Activated CD4-positive, alpha-beta T cell treated with anti-CD3 and anti-CD28 coated beads for 48 hours (primary cell): ENCODE results near the gene ZNF595.
"Not testable (repeated sequence)": the region's sequence is repeated elsewhere in the genome, so short reads cannot be mapped to it uniquely, and the experiment has no call there.

Experiments used
- DNase-seq: peaks from one replicate; pipeline ENCODE4 v3.0.0-alpha.2; 2020

Gene ZNF595

DNA sequence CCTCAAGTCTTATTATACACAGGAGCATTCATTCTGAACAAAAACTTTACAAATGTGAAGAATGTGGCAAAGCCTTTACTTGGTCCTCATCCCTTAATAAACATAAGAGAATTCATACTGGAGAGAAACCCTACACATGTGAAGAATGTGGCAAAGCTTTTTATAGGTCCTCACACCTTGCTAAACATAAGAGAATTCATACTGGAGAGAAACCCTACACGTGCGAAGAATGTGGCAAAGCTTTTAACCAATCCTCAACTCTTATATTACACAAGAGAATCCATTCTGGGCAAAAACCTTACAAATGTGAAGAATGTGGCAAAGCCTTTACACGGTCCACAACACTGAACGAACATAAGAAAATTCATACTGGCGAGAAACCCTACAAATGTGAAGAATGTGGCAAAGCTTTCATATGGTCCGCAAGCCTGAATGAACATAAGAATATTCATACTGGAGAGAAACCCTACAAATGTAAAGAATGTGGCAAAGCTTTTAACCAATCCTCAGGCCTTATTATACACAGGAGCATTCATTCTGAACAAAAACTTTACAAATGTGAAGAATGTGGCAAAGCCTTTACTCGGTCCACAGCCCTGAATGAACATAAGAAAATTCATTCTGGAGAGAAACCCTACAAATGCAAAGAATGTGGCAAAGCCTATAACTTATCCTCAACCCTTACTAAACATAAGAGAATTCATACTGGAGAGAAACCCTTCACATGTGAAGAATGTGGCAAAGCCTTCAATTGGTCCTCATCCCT lies 33.6 kb downstream of the ZNF595 start:
- DNase-seq = not testable (repeated sequence)

- no peak for DNase-seq
Observed at GRCh38 chr4:98386-98785, 45.3 kb downstream of the ZNF595 start.

DNA sequence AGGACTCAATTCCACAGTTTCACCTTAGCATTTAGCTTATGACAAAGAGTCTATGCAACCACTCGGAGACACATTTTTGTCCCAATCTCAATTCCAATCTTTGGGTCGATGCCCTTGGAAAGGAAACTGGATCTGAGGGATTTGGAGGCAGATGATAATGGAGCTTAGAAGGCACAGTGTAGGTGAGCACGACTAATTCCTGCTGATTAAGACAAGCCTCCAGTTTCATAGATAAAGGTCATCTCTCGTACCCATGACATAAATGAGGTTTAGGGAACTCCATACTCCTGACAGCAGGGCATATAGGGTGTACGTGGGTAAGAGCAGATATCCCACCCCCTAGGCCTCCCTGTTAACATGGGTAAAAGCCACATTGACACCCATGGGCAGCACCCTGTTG lies 46.7 kb downstream of the ZNF595 start:
- DNase-seq = no peak

- no peak for DNase-seq
Observed at GRCh38 chr4:107083-107443, 53.9 kb downstream of the ZNF595 start.

DNA sequence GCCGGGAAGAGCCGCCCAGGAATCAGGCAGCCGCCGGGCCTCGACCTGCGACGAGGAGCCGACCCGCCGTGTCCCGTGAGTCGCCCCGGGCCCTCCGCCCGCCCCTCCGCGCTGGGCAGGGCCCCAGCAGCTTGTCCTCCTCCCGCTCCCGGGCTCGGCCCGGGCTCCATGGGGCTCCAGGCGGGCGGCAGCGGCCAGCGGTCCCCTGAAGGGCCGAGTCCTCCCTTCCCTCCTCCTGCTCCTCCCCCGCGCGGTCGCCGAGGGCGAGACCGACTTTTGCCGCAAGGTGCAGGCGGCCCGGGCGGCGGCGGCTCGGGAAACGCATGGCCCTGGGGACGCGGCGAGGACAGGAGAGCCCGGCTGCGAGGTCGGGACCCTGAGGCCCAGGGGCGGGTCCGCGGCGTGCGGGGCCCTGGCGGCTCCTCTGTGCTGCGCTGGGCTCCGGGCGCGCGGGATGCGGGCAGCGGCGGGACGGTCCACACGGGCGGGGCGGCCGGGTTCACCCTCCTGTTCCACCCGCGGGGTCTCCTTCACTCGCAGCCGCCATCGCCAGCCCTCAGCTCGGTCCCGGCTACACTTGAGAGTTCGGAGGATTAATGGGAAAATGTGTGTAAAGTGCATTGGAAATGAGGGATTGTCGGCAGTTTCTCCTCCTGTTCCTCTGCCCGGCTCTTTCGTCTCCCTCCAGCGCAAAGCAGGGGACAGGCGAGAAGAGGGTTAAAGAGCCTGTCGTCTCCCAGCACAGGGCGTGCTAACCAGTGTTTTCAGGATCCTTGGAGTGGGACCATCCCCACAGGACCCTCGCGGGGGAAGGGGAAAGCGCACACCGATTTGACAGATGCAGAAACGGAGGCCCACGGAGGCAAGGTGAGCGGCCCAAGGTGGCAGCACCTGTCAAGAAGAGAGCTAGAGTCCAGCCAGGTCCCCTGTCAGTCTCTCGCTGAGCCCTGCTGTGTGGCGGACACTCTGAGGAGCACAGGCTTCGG lies 54.6 kb downstream of the ZNF595 start:
- DNase-seq = no peak

DNA sequence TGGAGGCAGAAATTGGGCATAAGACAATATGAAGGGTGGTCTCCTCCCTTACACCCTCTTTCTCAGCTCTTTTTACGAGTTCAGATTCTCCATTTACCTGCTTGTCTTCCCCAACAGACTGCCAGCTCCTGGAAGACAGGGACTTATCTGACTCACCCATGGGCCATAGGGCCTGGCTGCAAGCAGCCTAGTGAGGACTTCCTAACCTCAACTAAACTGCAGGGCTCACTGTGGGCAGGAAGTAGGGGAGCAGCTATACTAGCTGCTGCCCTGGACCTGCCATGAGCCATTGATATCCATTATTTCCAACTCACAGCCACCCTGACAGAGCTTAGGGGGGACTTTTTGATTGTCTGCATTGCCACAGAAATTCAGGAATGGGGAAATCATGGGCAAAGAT lies 59.6 kb downstream of the ZNF595 start:
- no peak for DNase-seq

DNA sequence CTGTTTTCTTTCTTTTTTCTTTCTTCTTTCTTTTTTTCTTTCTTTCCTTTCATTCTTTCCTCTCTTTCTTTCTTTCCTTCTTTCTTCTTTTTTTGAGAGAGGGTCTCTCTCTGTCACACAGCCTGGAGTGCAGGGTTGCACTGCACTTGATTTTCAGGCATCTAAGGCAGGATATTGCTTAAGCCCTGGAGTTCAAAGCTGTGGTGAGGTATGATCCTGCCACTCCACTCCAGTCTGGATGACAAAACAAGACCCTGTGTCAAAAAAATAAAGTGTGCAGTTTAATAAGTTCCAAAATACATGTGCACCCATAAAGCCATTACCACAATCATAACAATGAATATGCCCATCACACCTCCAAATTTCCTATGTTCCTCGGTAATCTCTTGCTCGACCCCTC lies 60.6 kb downstream of the ZNF595 start:
- no peak for DNase-seq

DNA sequence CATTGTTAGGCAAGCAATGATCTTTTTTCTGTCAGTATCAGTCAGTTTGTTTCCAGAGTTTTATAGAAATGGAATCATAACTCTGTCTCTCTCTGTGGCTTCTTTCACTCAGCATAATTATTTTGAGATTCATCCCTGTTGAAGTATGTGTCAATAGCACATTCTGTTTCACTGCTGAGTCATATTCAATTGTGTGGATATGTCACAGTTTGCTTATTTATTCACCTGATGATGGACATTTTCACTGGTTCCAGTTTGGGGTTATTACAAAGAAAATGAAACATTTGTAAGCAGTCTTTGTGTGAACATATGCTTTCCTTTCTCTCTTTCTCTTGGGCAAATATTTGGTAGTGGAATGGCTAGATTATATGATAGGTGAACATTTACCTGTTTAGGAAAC lies 61.0 kb downstream of the ZNF595 start:
- DNase-seq = no peak

DNA sequence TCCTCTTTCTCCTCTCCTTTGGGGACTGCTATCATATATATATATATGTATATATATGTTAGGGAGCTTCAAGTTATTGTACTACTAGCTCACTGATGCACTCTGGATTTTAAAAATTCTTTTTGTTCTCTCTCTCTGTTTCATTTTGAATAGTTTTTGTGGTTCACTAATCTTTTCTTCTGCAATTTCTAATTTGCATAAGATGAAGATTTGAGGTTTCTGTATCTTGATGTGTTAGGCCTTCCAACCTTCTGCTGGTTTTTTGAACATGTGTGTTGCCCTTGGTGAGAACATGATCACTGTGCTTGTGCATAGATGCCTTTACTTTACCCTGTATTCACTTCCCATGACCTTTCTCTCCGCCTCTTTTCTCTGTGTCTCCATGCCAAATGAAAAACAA lies 63.4 kb downstream of the ZNF595 start:
- DNase-seq = no peak

DNA sequence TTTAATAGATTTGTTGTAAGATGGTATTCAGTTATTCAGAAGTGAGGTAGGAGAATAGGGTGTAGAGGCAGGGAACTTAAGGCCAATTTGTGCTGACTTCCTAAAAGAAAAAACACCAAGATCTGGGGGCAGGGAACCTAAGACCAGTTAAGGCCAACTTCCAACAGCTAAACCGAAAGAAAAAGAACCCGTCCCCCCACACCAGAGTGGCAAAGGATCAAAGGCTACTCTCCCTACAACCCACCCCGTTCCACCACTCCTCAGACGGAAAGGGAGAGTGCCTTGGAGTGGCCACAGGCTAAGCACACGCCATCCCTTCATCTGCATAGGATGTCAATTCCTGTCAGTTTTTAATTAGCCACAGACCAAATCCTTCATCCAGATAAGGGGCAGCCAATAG lies 67.5 kb downstream of the ZNF595 start:
- DNase-seq = no peak

GRCh38 chr4:121408-122084 lies 68.4 kb downstream of the ZNF595 start:
- DNase-seq = no peak

- DNase-seq = not testable (repeated sequence)
Observed at GRCh38 chr4:123922-124274, 70.8 kb downstream of the ZNF595 start.

DNA sequence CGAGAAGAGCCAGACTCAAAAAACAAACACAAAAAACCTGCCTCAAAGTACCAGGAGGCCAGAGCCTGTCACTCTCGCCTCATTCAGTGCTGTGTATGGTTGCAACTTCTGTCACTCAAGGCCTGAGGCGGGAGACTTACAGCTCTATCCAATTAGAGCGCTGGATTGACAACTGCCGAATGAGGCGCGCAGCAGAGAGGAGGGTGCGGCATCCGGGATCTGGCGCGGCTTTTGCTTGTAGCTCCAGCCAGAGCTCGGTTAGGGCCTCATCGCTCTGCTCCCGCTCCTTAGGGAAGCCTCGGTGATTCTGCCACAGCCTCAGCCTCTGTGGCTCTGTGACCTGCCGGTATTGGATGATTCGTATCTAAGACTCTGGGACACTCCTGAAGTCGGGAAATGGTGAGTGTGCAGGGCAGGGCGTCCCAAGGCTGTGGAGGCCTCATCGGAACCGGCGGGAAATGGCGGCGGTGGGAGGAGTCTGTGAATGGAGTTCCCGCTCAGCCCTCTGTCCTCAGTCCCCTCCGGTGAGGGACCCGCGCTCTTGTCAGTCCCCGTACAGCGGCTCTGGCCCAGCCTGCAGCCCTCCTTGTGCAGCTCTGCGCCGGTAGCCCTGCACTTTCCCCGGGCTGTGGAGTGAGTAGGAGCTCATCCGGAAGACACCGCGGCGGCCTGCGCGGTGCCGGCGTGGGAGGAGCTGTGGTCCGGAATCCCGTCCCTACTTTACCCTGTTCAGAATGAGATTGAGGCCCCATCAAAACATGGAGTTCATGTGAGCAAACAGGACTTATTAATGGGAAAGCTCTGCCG lies 71.4 kb downstream of the ZNF595 start, which contains the start of gene ZNF718:
TSS of gene ZNF718 (plus strand) at position 227 of the 807 bp plus-strand sequence. CDS start at position 397, 170 bp downstream.
- peak; percentile 95 for DNase-seq

- DNase-seq = peak; percentile 60
Observed at GRCh38 chr4:125091-125771, 72.1 kb downstream of the ZNF595 start.

GRCh38 chr4:125833-126232 lies 72.7 kb downstream of the ZNF595 start:
- DNase-seq = peak; percentile 36

DNA sequence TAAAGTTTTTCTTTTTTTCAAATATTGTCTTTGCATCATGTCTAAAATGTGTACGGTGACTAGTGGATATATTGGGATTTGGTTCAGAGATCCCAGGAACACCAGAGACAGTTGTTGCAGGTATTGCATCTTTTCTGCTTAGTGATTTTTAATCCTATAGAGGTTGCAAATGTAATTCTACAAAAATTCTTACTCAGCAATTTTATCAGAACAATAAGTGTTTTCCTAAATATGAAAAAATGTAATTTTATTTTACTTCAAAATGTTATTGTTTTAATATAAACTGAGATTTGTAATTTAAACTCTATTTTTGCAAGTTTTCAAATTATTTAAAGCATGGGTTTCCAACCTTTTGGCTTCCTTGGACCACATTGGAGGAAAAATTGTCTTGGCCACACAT lies 79.4 kb downstream of the ZNF595 start:
- no peak for DNase-seq
